ENCODE results near the gene CPB2.

The CPB2 gene

DNA sequence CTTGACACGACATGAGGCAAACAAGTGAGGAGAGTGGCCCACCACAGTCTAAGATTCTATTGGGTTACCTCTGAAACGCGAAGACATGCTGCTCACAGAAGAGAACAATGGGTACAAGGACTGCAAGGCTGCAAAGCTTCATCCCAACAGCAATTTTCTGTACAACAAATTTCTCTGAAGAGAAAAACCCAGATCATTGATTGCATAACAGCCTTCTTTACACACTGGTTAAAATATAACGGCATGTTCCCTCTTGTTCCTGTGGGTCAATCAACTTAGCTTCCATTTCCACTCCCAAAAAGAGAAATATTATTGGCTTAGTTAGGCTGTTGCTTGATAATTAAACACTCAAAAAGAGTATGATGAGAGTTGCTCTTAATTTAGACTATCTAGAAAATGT lies at the start of gene CPB2:
CPB2 (minus strand) TSS at position 166 of the 400 bp plus-strand sequence; CDS start at position 142, 24 bp downstream.
- in situ Hi-C loops (cut with HindIII; ENCODE audit: low pct_ligation_motif_present, low pct_unique_long_range_greater_than_20kb, low sequenced_read_pairs), result no loop called here
- DNase-seq, result no peak

- in situ Hi-C loops (cut with HindIII; ENCODE audit: low pct_ligation_motif_present, low pct_unique_long_range_greater_than_20kb, low sequenced_read_pairs), result no loop called here
- DNase-seq, result no peak
Observed at GRCh38 chr13:46154136-46154801, 49.4 kb upstream of the CPB2 start.

DNA sequence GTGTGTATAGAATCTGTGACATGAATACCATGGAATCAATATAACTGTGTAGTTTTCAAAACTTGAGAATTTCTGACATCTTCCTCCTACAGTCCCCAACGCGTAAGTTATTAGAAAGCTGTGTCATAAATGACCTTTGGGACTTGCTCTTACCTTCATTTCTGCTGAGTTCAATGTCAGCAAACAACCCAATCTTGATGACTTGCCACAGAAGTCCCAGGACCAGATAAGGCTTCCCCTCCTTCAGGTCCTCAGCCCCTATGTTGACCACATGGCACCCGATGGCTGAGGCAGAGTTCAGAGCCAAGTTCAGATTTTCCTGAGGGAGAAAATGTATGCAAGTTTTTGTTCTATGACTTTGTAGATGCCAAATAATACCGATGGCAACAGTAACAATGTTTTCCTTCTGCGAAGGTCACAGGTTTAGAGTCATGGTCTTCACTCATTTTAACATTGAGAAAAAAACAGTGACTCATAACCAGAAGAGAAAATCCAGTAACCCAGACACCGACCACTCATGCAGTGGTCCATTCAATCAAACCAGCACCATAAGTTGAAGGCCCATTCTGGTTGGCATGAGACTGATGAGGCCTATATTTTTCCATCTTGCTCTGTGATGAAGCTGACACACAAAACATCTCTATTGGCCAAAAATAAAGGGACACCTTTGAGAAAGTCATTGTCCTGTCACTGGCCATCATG lies 47.9 kb upstream of the CPB2 start:
- in situ Hi-C loops (cut with HindIII; ENCODE audit: low pct_ligation_motif_present, low pct_unique_long_range_greater_than_20kb, low sequenced_read_pairs), result no loop called here
- DNase-seq, result no peak

DNA sequence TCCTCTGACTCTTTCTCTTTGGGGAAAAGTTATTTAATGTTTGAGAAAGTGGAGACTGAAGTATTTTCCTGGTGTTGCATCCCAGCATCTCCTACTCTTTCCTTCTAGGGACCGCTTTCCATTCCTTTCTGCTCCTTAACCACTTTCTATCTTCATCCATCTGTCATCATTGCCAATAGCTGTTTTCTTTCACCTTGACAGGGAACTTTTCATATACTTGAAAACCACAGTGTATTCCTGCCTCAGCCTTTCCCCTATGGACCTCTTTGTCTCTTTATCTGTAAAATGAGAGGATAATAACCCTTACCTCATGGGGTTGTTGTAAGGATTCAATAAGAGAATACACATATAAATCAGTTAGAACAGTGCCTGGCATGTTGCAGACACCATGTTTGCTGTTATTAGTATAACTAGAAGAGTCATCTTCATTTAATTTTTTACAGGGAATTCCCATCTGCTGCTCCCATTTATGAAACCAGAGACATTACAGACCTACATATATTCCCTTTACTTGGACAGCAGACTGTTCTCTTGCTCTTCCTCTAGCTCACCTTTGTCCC lies 45.4 kb upstream of the CPB2 start:
- in situ Hi-C loops (cut with HindIII; ENCODE audit: low pct_ligation_motif_present, low pct_unique_long_range_greater_than_20kb, low sequenced_read_pairs), result no loop called here
- DNase-seq, result no peak

- in situ Hi-C loops (cut with HindIII; ENCODE audit: low pct_ligation_motif_present, low pct_unique_long_range_greater_than_20kb, low sequenced_read_pairs), result no loop called here
Observed at GRCh38 chr13:46149272-46150133, 44.7 kb upstream of the CPB2 start.

DNA sequence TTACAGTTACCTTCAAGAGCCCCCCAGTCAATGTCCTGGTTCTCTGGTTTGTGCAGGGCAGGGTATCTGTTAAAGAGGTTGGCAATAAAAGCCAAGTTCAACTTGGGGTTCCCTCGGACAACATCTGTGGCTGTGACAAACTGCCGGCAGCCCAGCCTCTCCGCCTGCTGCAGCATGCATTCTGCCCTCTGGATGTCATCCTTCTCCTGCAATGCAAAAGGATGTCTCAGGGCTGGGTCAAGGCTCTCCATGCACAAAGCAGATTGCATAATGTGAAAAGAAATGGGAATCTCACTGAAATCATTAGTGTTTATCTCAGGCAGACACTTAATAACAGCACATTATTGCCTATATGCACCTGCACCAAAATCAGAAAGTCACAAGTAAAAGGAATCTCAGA lies 42.1 kb upstream of the CPB2 start:
- in situ Hi-C loops (cut with HindIII; ENCODE audit: low pct_ligation_motif_present, low pct_unique_long_range_greater_than_20kb, low sequenced_read_pairs), result no loop called here
- DNase-seq, result no peak

More at GRCh38 chr13:46149272-46150133, 44.7 kb upstream of the CPB2 start:
- DNase-seq, result no peak

DNA sequence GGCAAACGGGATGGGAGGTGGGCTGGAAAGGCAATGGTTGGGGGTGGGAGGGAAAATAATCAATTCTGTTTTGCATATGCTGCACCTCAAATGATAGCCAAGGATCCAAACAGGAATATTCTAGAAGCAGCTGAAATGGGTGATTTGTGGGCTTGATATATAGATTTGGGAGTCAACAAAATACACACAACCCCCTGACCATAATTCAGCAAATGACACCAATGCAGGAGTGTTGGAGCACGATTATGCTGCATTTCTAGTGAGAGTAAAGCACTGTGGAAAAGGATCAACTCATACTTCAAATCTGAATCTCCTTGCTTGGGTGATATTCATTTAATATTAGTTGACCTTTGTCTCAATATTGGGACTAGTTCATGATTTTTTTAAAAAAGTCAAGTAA lies 41.1 kb upstream of the CPB2 start:
- in situ Hi-C loops (cut with HindIII; ENCODE audit: low pct_ligation_motif_present, low pct_unique_long_range_greater_than_20kb, low sequenced_read_pairs), result no loop called here
- DNase-seq, result no peak

DNA sequence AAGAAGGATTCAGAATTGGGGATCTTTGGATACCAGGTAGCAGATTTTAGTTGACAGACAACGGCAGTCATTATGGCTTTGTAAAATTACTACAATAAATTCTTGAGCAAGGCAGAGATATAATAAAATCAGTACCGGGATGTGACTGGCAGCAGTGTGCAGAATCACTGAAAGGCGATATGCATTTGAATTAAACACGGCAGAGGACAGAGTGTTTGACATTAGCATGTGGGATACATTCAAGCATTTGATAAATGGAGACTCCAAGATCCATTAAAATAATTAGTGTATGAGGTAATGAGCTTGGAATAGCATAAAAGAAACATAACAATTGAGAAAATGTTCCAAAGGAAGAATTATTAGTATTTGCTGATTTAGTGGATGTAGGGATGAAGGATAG lies 40.3 kb upstream of the CPB2 start:
- in situ Hi-C loops (cut with HindIII; ENCODE audit: low pct_ligation_motif_present, low pct_unique_long_range_greater_than_20kb, low sequenced_read_pairs), result no loop called here
- DNase-seq, result no peak

GRCh38 chr13:46143184-46143701 lies 38.4 kb upstream of the CPB2 start:
- DNase-seq, result no peak
- in situ Hi-C loops (cut with HindIII; ENCODE audit: low pct_ligation_motif_present, low pct_unique_long_range_greater_than_20kb, low sequenced_read_pairs), result no loop called here

DNA sequence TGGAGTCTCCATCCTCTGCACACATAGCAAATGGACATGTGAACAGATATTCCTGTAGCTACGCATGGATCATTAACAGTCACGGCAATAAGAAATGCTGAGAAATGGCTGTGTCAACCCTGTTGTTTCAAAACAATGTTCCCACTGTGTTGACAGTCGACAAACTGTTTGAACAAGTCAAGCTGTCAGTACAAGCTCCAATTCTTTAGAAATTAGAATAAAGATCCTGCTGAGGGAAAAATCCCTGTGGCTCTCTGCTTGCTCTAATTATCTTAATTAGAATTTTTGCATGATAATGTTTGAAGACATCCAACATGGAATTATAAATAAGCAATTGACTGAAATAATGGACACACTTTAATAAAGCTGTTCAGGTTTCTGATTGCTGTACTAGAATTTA lies 37.9 kb upstream of the CPB2 start:
- no peak for DNase-seq
- in situ Hi-C loops (cut with HindIII; ENCODE audit: low pct_ligation_motif_present, low pct_unique_long_range_greater_than_20kb, low sequenced_read_pairs), result no loop called here

DNA sequence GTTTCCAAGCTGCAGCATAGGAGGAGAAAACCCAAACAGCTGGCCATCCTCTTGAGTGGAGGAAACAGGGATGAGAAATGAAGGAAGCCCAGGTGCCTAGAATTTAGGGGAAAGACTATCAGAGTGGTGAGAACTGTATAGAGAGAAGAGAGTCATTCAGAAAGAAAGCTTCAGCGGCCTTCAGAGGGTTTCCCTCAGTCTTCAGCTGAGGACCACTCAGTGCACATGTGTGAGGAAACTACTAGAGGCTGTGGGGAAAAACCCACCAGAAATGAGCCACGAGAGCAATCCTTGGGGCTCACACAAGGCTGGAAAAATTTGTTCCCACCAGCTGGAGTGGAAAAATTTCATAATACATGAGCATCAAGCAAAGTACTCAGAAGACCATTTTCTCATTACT lies 35.2 kb upstream of the CPB2 start:
- in situ Hi-C loops (cut with HindIII; ENCODE audit: low pct_ligation_motif_present, low pct_unique_long_range_greater_than_20kb, low sequenced_read_pairs), result no loop called here
- DNase-seq, result no peak

GRCh38 chr13:46137627-46138317 lies 32.9 kb upstream of the CPB2 start:
- DNase-seq, result no peak
- in situ Hi-C loops (cut with HindIII; ENCODE audit: low pct_ligation_motif_present, low pct_unique_long_range_greater_than_20kb, low sequenced_read_pairs), result no loop called here

GRCh38 chr13:46136688-46137087 lies 31.9 kb upstream of the CPB2 start:
- in situ Hi-C loops (cut with HindIII; ENCODE audit: low pct_ligation_motif_present, low pct_unique_long_range_greater_than_20kb, low sequenced_read_pairs), result no loop called here
- no peak for DNase-seq

DNA sequence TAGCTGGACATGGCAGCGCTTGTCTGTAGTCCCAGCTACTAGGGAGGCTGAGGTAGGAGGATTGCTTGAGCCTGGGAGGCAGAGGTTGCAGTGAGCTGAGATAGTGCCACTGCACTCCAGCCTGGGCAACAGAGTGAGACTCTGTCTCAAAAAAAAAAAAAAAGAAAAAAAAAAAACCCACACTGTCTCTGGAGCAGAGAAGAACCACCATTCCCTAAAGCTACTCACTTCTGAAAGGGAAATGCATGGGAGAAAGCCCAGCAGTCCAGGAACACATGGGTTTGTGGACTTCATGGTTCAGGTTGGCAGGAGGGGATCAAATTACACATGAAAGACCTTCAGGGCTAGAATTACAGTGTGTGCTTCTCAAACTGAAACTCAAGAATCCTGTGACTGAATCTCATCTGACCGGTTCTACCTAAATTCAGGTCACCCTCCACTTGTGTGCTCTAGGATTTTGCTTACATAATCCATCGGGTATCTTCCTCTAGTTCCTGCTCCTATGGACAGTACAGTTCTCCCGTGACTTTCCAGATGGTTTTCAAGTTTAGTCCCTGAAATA lies 30.2 kb upstream of the CPB2 start:
- in situ Hi-C loops (cut with HindIII; ENCODE audit: low pct_ligation_motif_present, low pct_unique_long_range_greater_than_20kb, low sequenced_read_pairs), result no loop called here
- DNase-seq, result no peak

DNA sequence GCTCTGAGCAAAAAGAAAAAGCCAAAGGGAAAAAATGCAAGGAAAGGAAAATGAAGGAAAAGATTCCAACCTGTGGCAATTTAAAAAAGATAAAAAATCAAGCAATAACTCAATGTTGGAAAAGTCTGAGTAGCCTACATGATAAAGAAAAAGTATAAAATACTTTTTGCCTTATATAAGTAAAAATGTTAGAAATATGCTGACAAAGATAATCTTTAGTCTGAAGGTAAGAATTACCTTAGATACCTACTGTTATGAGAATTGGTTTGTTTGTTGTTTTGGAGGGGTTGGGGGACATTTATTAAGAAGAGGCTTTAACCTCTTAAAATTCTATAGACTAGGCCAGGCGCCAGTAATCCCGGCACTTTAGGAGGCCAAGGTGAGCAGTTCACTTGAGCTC lies 29.7 kb upstream of the CPB2 start:
- in situ Hi-C loops (cut with HindIII; ENCODE audit: low pct_ligation_motif_present, low pct_unique_long_range_greater_than_20kb, low sequenced_read_pairs), result no loop called here
- no peak for DNase-seq

DNA sequence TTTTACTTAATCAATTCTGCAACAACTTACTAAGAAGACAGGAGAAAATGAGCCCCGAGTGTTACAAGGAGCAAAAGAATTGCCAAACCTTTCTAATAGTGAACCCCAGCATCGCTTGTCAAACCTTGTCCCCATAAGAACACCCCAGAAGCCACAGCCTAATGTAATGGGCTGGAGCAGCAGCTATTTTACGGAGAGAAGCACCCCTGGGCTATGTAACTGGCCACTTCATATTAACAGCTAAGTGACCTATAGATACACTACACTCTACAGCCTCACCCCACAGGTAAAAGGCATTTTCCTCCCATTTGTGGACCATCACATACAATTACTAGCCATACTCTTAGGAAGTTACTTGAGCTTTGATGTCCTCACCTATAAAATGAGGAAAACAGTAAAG lies 27.3 kb upstream of the CPB2 start:
- DNase-seq, result no peak
- in situ Hi-C loops (cut with HindIII; ENCODE audit: low pct_ligation_motif_present, low pct_unique_long_range_greater_than_20kb, low sequenced_read_pairs), result no loop called here

GRCh38 chr13:46131705-46132104 lies 26.9 kb upstream of the CPB2 start:
- DNase-seq, result no peak
- in situ Hi-C loops (cut with HindIII; ENCODE audit: low pct_ligation_motif_present, low pct_unique_long_range_greater_than_20kb, low sequenced_read_pairs), result no loop called here

DNA sequence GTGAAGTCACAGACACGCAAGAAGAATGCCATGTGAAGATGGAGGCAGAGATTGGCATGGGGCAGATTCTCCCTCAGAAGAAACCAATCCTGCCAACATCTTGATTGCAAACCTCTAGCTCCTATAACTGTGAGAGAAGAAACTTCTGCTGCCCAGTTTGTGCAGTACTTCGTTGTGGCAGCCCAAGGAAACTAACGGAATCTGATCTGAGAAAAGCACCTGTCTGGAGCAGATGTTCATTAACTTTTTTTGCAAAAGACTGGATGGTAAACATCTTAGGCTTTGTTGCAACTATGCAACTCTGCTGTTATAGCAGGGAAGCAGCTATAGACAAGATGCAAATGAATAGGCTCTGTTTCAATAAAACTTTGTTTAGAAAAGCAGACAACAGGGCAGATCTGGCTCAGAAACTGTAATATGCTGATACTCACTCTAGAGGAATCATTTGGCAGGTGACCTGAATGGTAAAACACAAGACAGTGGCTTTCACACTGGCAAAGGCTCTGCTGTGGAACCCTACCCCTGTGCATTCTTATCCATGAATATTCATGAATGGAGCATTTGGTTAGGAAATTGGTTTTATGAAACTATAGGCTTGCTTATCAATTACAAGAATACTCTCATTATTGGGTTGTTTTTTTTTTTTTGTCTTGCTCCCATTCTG lies 25.3 kb upstream of the CPB2 start:
- DNase-seq, result no peak
- in situ Hi-C loops (cut with HindIII; ENCODE audit: low pct_ligation_motif_present, low pct_unique_long_range_greater_than_20kb, low sequenced_read_pairs), result no loop called here
